ENCODE measurements around the gene NDUFA6. TPM values are rescaled to one million over a fixed set of nuclear protein-coding genes. Genes with fewer than 3 reads are reported as not detected.

NDUFA6 gene
- 29.8 and 42.7 TPM in 2 replicates for total RNA-seq

GRCh38 chr22:42090596-42091454 lies at the start of gene NDUFA6:
TSS of gene NDUFA6 (minus strand) at chr22:42090772. CDS start at chr22:42090744, 28 bp downstream.

DNA sequence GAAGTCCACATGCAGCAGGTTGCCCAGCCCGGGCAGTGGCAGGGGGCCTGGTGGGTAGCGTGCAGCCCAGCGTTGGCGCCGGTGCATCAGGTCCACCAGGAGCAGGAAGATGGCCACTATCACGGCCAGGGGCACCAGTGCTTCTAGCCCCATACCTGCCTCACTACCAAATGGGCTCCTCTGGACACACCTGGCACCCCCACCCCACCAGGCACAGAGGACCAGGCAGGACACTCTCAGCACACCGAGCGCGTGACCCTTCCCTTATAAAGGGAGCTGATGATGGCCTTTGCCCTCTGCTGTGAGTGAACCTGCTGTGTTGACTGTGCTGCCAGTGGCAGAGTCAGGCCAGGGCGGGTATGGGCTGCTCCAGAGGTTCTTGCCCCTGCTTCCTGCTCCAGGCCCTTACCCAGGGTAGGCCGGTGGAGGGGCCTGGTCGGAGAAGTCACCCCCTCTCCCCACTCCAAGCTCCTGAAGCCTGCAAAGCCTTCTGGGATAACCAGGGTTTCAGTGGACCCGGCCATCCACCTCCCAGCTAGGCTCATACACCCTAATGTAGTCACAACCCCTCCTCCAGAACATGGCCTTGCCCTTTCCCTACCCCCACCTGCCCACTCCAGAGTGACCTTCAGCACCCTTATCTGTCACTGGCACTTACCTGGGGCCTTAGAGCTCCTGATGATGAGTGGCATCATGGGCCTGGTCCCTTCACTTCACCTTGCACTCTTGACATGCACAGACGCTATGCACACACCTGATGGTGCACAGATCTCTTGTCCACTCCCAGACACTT lies 40.3 kb upstream of the NDUFA6 start, which contains the start of gene CYP2D6:
TSS of gene CYP2D6 (minus strand) at position 172 of the 793 bp plus-strand sequence. CDS start at position 153, 19 bp downstream.

GRCh38 chr22:42079319-42080251 lies 11.0 kb downstream of the NDUFA6 start, which contains the start of gene SMDT1:
TSS of gene SMDT1 (plus strand) at chr22:42079700. CDS start at chr22:42079769, 69 bp downstream.

GRCh38 chr22:42074132-42074811 lies 16.3 kb downstream of the NDUFA6 start, which contains the start of gene PHETA2:
TSS of gene PHETA2 (plus strand) at chr22:42074248. CDS start at chr22:42077294, 3,046 bp downstream.

GRCh38 chr22:42070517-42071422 lies 19.8 kb downstream of the NDUFA6 start, which contains the start of gene NAGA:
TSS of gene NAGA (minus strand) at chr22:42070812. CDS start at chr22:42070297, 515 bp downstream.

Small RNA genes lying within 50 kb of the gene (small RNA-seq; reads per million reads assigned to genes)
- gene SNORD13P1 = not detected

Other genes with a start within 250 kb of the NDUFA6 start
- gene SHISA8, start 175.7 kb downstream of the NDUFA6 start, total RNA-seq = not detected in 2 replicates
- 0.39 TPM in 1 of 2 replicates, not detected in the other for gene TNFRSF13C, start 164.0 kb downstream of the NDUFA6 start, total RNA-seq
- gene CENPM, start 143.6 kb downstream of the NDUFA6 start, total RNA-seq = 5.5 and 14.9 TPM in 2 replicates
- gene SEPTIN3, start 121.3 kb downstream of the NDUFA6 start, total RNA-seq = under 0.01 TPM in 1 of 2 replicates, not detected in the other
- 1.2 TPM in 2 replicates for gene WBP2NL, start 92.0 kb downstream of the NDUFA6 start, total RNA-seq
- gene NAGA, start 20.0 kb downstream of the NDUFA6 start, total RNA-seq = 61.6 and 67.2 TPM in 2 replicates
- gene PHETA2, start 16.5 kb downstream of the NDUFA6 start, total RNA-seq = 29.4 and 42.0 TPM in 2 replicates
- gene SMDT1, start 11.1 kb downstream of the NDUFA6 start, total RNA-seq = 3.9 and 4.2 TPM in 2 replicates
- 0.33 and 0.79 TPM in 2 replicates for gene CYP2D6, start 40.0 kb upstream of the NDUFA6 start, total RNA-seq
- 26.7 and 37.1 TPM in 2 replicates for gene TCF20, start 179.9 kb upstream of the NDUFA6 start, total RNA-seq

Measured in placental epithelial cell (primary cell).